HL-60 (cell line): ENCODE results near the gene KCNQ5.

Source experiments
- DNase-seq, 2 experiments: peaks; one replicate each; pipeline ENCODE4 v3.0.0-alpha.2; 2010 to 2020; ENCODE audit warnings: low read depth in 1 of 2, low spot score in 1 of 2
- H3K27ac ChIP-seq: fragments of 250-450 bp; sonication (Bioruptor Pico); replicated peaks from 2 replicates; pipeline ENCODE4 v1.5.1; 2020; ENCODE audit warnings: mild to moderate bottlenecking, moderate library complexity
- H3K27me3 ChIP-seq: fragments of 250-450 bp; sonication (Bioruptor Pico); 2 replicates; pipeline ENCODE4 v1.5.1; 2021; ENCODE audit warnings: mild to moderate bottlenecking, moderate library complexity; ENCODE audit not compliant: insufficient read depth, poor library complexity, severe bottlenecking
- H3K4me3 ChIP-seq: replicated peaks from 2 replicates; pipeline ENCODE4 v1.5.1; 2011; ENCODE audit warnings: mild to moderate bottlenecking, control low read depth, low read length; ENCODE audit not compliant: insufficient read depth
- GABPA ChIP-seq: IDR thresholded peaks from 2 replicates; pipeline ENCODE4 v1.6.1; 2012; ENCODE audit warnings: low read depth
- POLR2AphosphoS5 ChIP-seq: IDR thresholded peaks from 2 replicates; pipeline ENCODE4 v1.6.1; 2012; ENCODE audit warnings: low read depth
- SPI1 ChIP-seq: IDR thresholded peaks from 2 replicates; pipeline ENCODE4 v1.6.1; 2012; ENCODE audit warnings: low read depth, mild to moderate bottlenecking, borderline replicate concordance
- TF ChIP-seq, protein P1 (sequence below): IDR thresholded peaks from one replicate; pipeline ENCODE4 v1.5.1; 2011; ENCODE audit warnings: low read length, control low read depth, inconsistent platforms; ENCODE audit not compliant: insufficient read depth
- TF ChIP-seq, protein P2 (sequence below): IDR thresholded peaks from 2 replicates; pipeline ENCODE4 v1.6.1; 2012; ENCODE audit warnings: low read depth; ENCODE audit not compliant: insufficient replicate concordance

KCNQ5 gene

GRCh38 chr6:73054958-73055357 is 433.1 kb downstream of the KCNQ5 start:
- Histone ChIP-seq H3K27ac (no peak overlapping the region), H3K27me3 (no peaks in the 10 kb centered on the region), H3K4me3 (no peak overlapping the region)
- no peak for DNase-seq
- TF ChIP-seq, protein P1, sequence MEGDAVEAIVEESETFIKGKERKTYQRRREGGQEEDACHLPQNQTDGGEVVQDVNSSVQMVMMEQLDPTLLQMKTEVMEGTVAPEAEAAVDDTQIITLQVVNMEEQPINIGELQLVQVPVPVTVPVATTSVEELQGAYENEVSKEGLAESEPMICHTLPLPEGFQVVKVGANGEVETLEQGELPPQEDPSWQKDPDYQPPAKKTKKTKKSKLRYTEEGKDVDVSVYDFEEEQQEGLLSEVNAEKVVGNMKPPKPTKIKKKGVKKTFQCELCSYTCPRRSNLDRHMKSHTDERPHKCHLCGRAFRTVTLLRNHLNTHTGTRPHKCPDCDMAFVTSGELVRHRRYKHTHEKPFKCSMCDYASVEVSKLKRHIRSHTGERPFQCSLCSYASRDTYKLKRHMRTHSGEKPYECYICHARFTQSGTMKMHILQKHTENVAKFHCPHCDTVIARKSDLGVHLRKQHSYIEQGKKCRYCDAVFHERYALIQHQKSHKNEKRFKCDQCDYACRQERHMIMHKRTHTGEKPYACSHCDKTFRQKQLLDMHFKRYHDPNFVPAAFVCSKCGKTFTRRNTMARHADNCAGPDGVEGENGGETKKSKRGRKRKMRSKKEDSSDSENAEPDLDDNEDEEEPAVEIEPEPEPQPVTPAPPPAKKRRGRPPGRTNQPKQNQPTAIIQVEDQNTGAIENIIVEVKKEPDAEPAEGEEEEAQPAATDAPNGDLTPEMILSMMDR = no peak
- TF ChIP-seq, protein P2, sequence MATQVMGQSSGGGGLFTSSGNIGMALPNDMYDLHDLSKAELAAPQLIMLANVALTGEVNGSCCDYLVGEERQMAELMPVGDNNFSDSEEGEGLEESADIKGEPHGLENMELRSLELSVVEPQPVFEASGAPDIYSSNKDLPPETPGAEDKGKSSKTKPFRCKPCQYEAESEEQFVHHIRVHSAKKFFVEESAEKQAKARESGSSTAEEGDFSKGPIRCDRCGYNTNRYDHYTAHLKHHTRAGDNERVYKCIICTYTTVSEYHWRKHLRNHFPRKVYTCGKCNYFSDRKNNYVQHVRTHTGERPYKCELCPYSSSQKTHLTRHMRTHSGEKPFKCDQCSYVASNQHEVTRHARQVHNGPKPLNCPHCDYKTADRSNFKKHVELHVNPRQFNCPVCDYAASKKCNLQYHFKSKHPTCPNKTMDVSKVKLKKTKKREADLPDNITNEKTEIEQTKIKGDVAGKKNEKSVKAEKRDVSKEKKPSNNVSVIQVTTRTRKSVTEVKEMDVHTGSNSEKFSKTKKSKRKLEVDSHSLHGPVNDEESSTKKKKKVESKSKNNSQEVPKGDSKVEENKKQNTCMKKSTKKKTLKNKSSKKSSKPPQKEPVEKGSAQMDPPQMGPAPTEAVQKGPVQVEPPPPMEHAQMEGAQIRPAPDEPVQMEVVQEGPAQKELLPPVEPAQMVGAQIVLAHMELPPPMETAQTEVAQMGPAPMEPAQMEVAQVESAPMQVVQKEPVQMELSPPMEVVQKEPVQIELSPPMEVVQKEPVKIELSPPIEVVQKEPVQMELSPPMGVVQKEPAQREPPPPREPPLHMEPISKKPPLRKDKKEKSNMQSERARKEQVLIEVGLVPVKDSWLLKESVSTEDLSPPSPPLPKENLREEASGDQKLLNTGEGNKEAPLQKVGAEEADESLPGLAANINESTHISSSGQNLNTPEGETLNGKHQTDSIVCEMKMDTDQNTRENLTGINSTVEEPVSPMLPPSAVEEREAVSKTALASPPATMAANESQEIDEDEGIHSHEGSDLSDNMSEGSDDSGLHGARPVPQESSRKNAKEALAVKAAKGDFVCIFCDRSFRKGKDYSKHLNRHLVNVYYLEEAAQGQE = no peak
- TF ChIP-seq SPI1 = no peak
- TF ChIP-seq POLR2AphosphoS5 = no peak
- no peak for TF ChIP-seq GABPA

- no peak overlapping the region for H3K27ac ChIP-seq
- no peak overlapping the region for H3K4me3 ChIP-seq
- H3K27me3 ChIP-seq = no peaks in the 10 kb centered on the region
- TF ChIP-seq, protein P2 = no peak
- no peak for TF ChIP-seq SPI1
- TF ChIP-seq GABPA = no peak
- TF ChIP-seq, protein P1 = no peak
- no peak for TF ChIP-seq POLR2AphosphoS5
- no peak for DNase-seq
Measured at GRCh38 chr6:73058736-73059135, 436.9 kb downstream of the KCNQ5 start.

DNA sequence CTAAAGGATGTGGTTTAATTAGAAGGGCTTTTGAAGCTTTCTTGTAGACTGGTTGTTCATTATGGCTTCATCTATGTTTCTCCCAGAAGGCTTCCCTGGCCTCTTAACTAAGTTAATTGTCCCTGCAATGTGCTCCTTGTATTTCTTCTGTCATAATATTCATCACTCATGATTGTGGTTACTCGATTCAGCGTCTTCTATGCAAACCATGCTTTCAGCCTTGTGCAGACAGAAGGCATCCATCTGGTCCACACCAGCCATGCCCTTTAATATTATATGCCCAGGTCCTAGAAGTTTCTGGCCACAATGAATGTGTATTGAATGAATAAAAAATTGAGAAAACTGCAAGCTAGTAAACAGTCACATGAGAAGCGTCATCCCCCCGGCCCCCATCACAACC is 440.3 kb downstream of the KCNQ5 start:
- TF ChIP-seq POLR2AphosphoS5 = no peak
- TF ChIP-seq GABPA = no peak
- TF ChIP-seq, protein P2 = no peak
- TF ChIP-seq SPI1 = no peak
- H3K27ac ChIP-seq = no peak overlapping the region
- H3K4me3 ChIP-seq = no peak overlapping the region
- DNase-seq = no peak
- no peaks in the 10 kb centered on the region for H3K27me3 ChIP-seq

GRCh38 chr6:73062837-73063236 is 441.0 kb downstream of the KCNQ5 start:
- Histone ChIP-seq H3K27ac (no peak overlapping the region), H3K4me3 (no peak overlapping the region), H3K27me3 (no peaks in the 10 kb centered on the region)
- TF ChIP-seq, protein P1 = no peak
- TF ChIP-seq GABPA = no peak
- no peak for TF ChIP-seq POLR2AphosphoS5
- TF ChIP-seq SPI1 = no peak
- TF ChIP-seq, protein P2 = no peak
- DNase-seq = no peak
